Endodermal cell (in vitro differentiated cells): Measurements from ENCODE around the gene APOL4. TPM values are rescaled to one million over a fixed set of nuclear protein-coding genes. Genes with fewer than 3 reads are reported as not detected.

Source experiments
- DNase-seq: peaks from one replicate; pipeline ENCODE4 v3.0.0-alpha.2; 2017
- H3K27ac ChIP-seq: 2 replicates; pipeline ENCODE4 v1.5.1; 2013; ENCODE audit warnings: mild to moderate bottlenecking, low read depth, low read length, moderate library complexity
- H3K27me3 ChIP-seq: 2 replicates; pipeline ENCODE4 v1.6.1; 2013; ENCODE audit warnings: mild to moderate bottlenecking, low read length, moderate library complexity; ENCODE audit not compliant: insufficient read depth, control insufficient read depth, poor library complexity, severe bottlenecking
- H3K36me3 ChIP-seq: 2 replicates; pipeline ENCODE4 v1.7.0; 2013; ENCODE audit warnings: mild to moderate bottlenecking, low read length, moderate library complexity; ENCODE audit not compliant: control insufficient read depth, insufficient read depth
- H3K4me1 ChIP-seq: one replicate; pipeline ENCODE4 v1.7.0; 2013; ENCODE audit warnings: low read length; ENCODE audit not compliant: control insufficient read depth, insufficient read depth
- H3K4me3 ChIP-seq: 2 replicates; pipeline ENCODE4 v1.5.1; 2013; ENCODE audit warnings: mild to moderate bottlenecking, low read length, moderate library complexity
- H3K9ac ChIP-seq: 2 replicates; pipeline ENCODE4 v1.6.1; 2013; ENCODE audit warnings: mild to moderate bottlenecking, low read length, moderate library complexity; ENCODE audit not compliant: poor library complexity, severe bottlenecking; ENCODE audit errors: extremely low read depth
- H3K9me3 ChIP-seq: 2 replicates; pipeline ENCODE4 v1.6.1; 2013; ENCODE audit warnings: mild to moderate bottlenecking, low read length, moderate library complexity; ENCODE audit not compliant: control insufficient read depth
- H3K27ac Mint-ChIP-seq: 2 replicates; pipeline ENCODE4 v1.8.0; 2020; ENCODE audit warnings: mixed read lengths
- H3K27me3 Mint-ChIP-seq: 2 replicates; pipeline ENCODE4 v1.8.0; 2021; ENCODE audit warnings: mild to moderate bottlenecking, mixed read lengths; ENCODE audit not compliant: insufficient read depth
- H3K36me3 Mint-ChIP-seq: 2 replicates; pipeline ENCODE4 v1.8.0; 2020; ENCODE audit warnings: low read depth, mixed read lengths
- H3K4me1 Mint-ChIP-seq: 2 replicates; pipeline ENCODE4 v1.8.0; 2020; ENCODE audit warnings: mixed read lengths
- H3K4me3 Mint-ChIP-seq: 2 replicates; pipeline ENCODE4 v1.8.0; 2020; ENCODE audit warnings: mild to moderate bottlenecking, moderate library complexity, mixed read lengths
- H3K9me3 Mint-ChIP-seq: 2 replicates; pipeline ENCODE4 v1.8.0; 2020; ENCODE audit warnings: mild to moderate bottlenecking, mixed read lengths
- WGBS, 2 experiments: methylation state at CpG; one replicate each; pipeline versions ENCODE4 v1.1.5 to v1.1.7; 2013; ENCODE audit warnings: missing lambda C conversion rate in 2 of 2, mixed read lengths in 1 of 2; ENCODE audit not compliant: insufficient coverage in 1 of 2, insufficient read length in 1 of 2; 5-methylcytosine and 5-hydroxymethylcytosine counted together
- total RNA-seq, 2 donors: library from RNA; stranded (reverse); fragmentation: NEBNext Ultra II Directional in 1 of 2; extraction: Animal tissue kit (Norgen Biotek cat#: 25700) in 1 of 2; gene quantifications; 2 replicates in 1 of 2; 3 replicates in 1 of 2; pipeline ENCODE4 v1.2.1, GENCODE V29; 2021
- TF ChIP-seq, protein P1 (sequence below): fragments of 200-600 bp; sonication (generic); conservative IDR thresholded peaks from 2 replicates; pipeline ENCODE4 v1.5.0; 2021; ENCODE audit warnings: antibody characterized with exemption, mild to moderate bottlenecking

APOL4 gene
- total RNA-seq, 2 donors from 2014 or later, result not detected

DNA sequence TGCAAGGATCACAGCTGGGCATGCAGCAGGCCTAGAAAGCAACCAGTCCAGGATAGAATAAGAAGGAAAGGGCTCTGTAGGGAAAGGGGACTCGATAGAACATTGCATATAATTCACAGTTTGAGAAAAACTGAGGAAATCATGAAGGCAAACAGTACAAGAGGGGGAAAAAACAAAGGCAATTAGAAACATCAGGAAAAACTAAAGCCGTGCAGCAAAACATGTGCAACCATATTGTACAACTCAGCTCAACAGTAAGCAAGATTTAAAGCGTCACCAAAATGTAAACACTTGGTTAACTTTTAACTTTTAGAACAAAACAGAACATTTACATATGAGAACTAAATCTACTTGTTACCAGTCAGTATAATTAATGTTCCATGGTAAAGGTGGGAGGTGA is 49.5 kb downstream of the APOL4 start:
- WGBS, 2 experiments, result 81 to 93% methylated on average over 1 to 3 of the region's 3 CpGs
- DNase-seq, result no peak
- Histone ChIP-seq H3K9me3 (peaks cover 25% of the 10 kb centered on the region), H3K4me1 (peaks cover 10% of the 10 kb centered on the region), H3K27me3 (no peaks in the 10 kb centered on the region), H3K27ac (no peak overlapping the region), H3K4me3 (no peak overlapping the region), H3K36me3 (no peaks in the 10 kb centered on the region), H3K9ac (no peak overlapping the region)
- H3K4me1 Mint-ChIP-seq, result peaks cover 31% of the 10 kb centered on the region
- no peak overlapping the region for H3K27ac Mint-ChIP-seq
- no peak overlapping the region for H3K4me3 Mint-ChIP-seq
- TF ChIP-seq, protein P1, sequence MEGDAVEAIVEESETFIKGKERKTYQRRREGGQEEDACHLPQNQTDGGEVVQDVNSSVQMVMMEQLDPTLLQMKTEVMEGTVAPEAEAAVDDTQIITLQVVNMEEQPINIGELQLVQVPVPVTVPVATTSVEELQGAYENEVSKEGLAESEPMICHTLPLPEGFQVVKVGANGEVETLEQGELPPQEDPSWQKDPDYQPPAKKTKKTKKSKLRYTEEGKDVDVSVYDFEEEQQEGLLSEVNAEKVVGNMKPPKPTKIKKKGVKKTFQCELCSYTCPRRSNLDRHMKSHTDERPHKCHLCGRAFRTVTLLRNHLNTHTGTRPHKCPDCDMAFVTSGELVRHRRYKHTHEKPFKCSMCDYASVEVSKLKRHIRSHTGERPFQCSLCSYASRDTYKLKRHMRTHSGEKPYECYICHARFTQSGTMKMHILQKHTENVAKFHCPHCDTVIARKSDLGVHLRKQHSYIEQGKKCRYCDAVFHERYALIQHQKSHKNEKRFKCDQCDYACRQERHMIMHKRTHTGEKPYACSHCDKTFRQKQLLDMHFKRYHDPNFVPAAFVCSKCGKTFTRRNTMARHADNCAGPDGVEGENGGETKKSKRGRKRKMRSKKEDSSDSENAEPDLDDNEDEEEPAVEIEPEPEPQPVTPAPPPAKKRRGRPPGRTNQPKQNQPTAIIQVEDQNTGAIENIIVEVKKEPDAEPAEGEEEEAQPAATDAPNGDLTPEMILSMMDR, result no peak
- no peaks in the 10 kb centered on the region for H3K27me3 Mint-ChIP-seq
- peaks cover 19% of the 10 kb centered on the region for H3K9me3 Mint-ChIP-seq
- no peaks in the 10 kb centered on the region for H3K36me3 Mint-ChIP-seq

DNA sequence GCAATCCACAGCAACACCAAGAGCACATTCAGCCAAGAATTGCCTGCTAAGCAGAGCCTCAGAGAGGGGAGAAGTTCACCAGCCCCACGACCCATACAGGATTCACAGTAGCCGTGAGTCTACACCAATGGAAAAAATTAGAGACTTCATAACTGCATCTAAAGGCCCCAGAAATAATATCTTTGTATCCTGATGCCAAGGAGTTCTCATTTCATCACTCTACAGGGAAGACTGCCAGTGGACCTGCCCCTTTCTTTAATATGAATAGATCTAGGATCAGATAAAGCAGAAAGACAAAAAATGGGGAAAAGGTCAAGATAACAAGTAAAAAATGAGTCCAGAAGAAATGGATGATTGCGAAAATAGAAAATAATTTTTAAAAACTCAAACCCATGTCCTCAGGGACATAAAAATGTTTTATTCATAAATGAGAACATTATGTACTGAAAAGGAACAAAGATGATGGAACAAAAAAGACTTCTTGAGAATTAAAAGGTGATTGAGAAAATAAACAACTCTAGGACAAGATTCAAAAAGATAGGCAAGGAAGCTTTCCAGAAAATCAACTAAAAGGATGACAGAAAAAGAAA is 50.5 kb downstream of the APOL4 start:
- no peak overlapping the region for H3K27ac Mint-ChIP-seq
- TF ChIP-seq, protein P1, result no peak
- 83% methylated on average over 2 of the region's 3 CpGs; no CpG with 5 or more reads in 1 of the 2 experiments for WGBS, 2 experiments
- H3K4me3 ChIP-seq, result no peak overlapping the region
- H3K9ac ChIP-seq, result no peak overlapping the region
- peaks cover 25% of the 10 kb centered on the region for H3K9me3 ChIP-seq
- no peaks in the 10 kb centered on the region for H3K27me3 Mint-ChIP-seq
- no peak overlapping the region for H3K27ac ChIP-seq
- peaks cover 5% of the 10 kb centered on the region for H3K4me1 ChIP-seq
- no peak overlapping the region for H3K4me3 Mint-ChIP-seq
- H3K36me3 ChIP-seq, result no peaks in the 10 kb centered on the region
- H3K27me3 ChIP-seq, result no peaks in the 10 kb centered on the region
- DNase-seq, result no peak
- peaks cover 23% of the 10 kb centered on the region for H3K4me1 Mint-ChIP-seq
- peaks cover 19% of the 10 kb centered on the region for H3K9me3 Mint-ChIP-seq
- no peaks in the 10 kb centered on the region for H3K36me3 Mint-ChIP-seq

DNA sequence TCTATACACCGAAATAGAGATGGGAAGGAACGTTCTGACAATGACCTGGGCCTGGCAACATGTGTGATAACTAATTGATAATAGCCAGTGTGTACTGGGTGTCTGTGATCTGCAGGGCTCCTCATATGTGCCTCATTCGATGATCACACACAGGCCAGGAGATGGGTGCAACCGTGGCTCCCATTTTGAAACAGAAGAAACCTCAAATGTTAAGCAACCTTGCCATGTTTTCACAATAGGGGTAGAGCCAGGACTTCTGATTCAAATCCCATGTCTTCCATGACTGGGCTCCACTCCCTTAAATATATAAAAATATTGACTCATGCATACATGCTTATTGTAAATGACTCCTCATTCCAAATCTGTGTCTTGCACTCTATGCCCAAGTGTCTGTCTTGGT is 52.2 kb downstream of the APOL4 start:
- no peaks in the 10 kb centered on the region for H3K27me3 Mint-ChIP-seq
- H3K9me3 ChIP-seq, result peaks cover 25% of the 10 kb centered on the region
- peaks cover 5% of the 10 kb centered on the region for H3K4me1 ChIP-seq
- no peaks in the 10 kb centered on the region for H3K36me3 Mint-ChIP-seq
- DNase-seq, result no peak
- no peak overlapping the region for H3K4me3 ChIP-seq
- H3K36me3 ChIP-seq, result no peaks in the 10 kb centered on the region
- H3K27ac ChIP-seq, result no peak overlapping the region
- no peaks in the 10 kb centered on the region for H3K27me3 ChIP-seq
- no peak overlapping the region for H3K9ac ChIP-seq
- peaks cover 21% of the 10 kb centered on the region for H3K4me1 Mint-ChIP-seq
- H3K27ac Mint-ChIP-seq, result no peak overlapping the region
- TF ChIP-seq, protein P1, result no peak
- H3K9me3 Mint-ChIP-seq, result peaks cover 19% of the 10 kb centered on the region
- WGBS, 2 experiments, result 92% methylated on average over 2 to 4 of the region's 4 CpGs
- H3K4me3 Mint-ChIP-seq, result no peak overlapping the region
